22Rv1 (cell line): ENCODE measurements around the gene SCUBE3.

Experiments used
- H3K27ac ChIP-seq: fragments of 450-650 bp; 2 replicates; pipeline ENCODE4 v1.5.1; 2017
- CTCF ChIP-seq: fragments of 450-650 bp; IDR thresholded peaks from 2 replicates; pipeline ENCODE4 v1.5.1; 2017; ENCODE audit warnings: mild to moderate bottlenecking
- ZFX ChIP-seq: fragments of 450-650 bp; IDR thresholded peaks from 2 replicates; pipeline ENCODE4 v1.6.1; 2017; ENCODE audit warnings: antibody characterized with exemption, borderline replicate concordance

SCUBE3 gene

GRCh38 chr6:35265523-35265922, 51.8 kb downstream of the SCUBE3 start:
- TF ChIP-seq CTCF (no peak), ZFX (no peak)
- H3K27ac ChIP-seq, result peak overlapping the region; percentile 18; the same call in 1 of the 2 replicates

- H3K27ac ChIP-seq, result no peak overlapping the region
- TF ChIP-seq ZFX (no peak), CTCF (no peak)
Measured at GRCh38 chr6:35267446-35267845, 53.7 kb downstream of the SCUBE3 start.

GRCh38 chr6:35267897-35268296, 54.1 kb downstream of the SCUBE3 start:
- H3K27ac ChIP-seq, result no peak overlapping the region
- TF ChIP-seq CTCF (no peak), ZFX (no peak)

- no peak overlapping the region for H3K27ac ChIP-seq
- TF ChIP-seq ZFX (no peak), CTCF (no peak)
Measured at GRCh38 chr6:35272005-35272404, 58.2 kb downstream of the SCUBE3 start.

GRCh38 chr6:35273822-35274559, 60.2 kb downstream of the SCUBE3 start:
- no peak overlapping the region for H3K27ac ChIP-seq
- TF ChIP-seq CTCF (no peak), ZFX (no peak)

GRCh38 chr6:35275744-35276260, 62.0 kb downstream of the SCUBE3 start:
- TF ChIP-seq ZFX (no peak), CTCF (no peak)

GRCh38 chr6:35278708-35279107, 65.0 kb downstream of the SCUBE3 start:
- no peak overlapping the region for H3K27ac ChIP-seq
- no peak for TF ChIP-seq ZFX

More at GRCh38 chr6:35275744-35276260, 62.0 kb downstream of the SCUBE3 start:
- H3K27ac ChIP-seq, result no peak overlapping the region
